Kidney epithelial cell (primary cell): ENCODE measurements around the gene SLC35F3. TPM values are rescaled to one million over a fixed set of nuclear protein-coding genes. Genes with fewer than 3 reads are reported as not detected.

Source experiments
- DNase-seq: peaks from one replicate; pipeline ENCODE4 v3.0.0-alpha.2; 2010; ENCODE audit warnings: low read depth
- H3K27me3 ChIP-seq: 2 replicates; pipeline ENCODE4 v1.6.0; 2011; ENCODE audit warnings: low read length; ENCODE audit not compliant: control insufficient read depth, insufficient read depth
- H3K36me3 ChIP-seq: 2 replicates; pipeline ENCODE4 v1.5.1; 2011; ENCODE audit warnings: low read length; ENCODE audit not compliant: control insufficient read depth, insufficient read depth
- H3K4me3 ChIP-seq: 2 replicates; pipeline ENCODE4 v1.5.1; 2011; ENCODE audit warnings: low read depth, mild to moderate bottlenecking, control low read depth, low read length
- CTCF ChIP-seq: IDR thresholded peaks from 2 replicates; pipeline ENCODE4 v1.5.1; 2011; ENCODE audit warnings: mild to moderate bottlenecking, moderate library complexity, low read length, control low read depth, inconsistent platforms; ENCODE audit not compliant: insufficient read depth, poor library complexity, severe bottlenecking
- total RNA-seq: library from RNA; depleted of rRNA; stranded (reverse); fragments of >200 nt; gene quantifications from 2 replicates; pipeline ENCODE4 v1.2.3, GENCODE V29; 2015

SLC35F3 gene
- total RNA-seq, 1 donor from 2014 or later, result 1.1 TPM

DNA sequence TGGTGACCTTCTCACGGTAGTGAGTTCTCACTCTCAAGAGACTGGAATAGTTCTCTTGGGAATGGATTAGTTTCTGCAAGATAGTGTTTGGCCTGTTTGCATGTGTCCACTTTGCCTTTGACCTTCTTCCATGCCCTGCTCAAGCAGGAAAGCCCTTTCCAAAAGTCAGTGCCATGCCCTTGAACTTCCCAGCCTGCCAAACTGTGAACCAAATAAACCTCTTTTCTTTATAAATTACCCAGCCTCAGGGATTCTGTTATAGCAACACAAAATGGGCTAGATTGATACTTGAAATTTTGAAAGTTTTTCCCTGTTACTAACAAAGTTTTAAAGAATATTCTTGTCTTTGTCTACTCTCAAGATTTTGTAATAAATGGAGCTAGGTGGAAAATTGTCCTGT, 139.6 kb downstream of the SLC35F3 start:
- Histone ChIP-seq H3K27me3 (no peaks in the 10 kb centered on the region), H3K36me3 (no peaks in the 10 kb centered on the region), H3K4me3 (no peak overlapping the region)
- no peak for TF ChIP-seq CTCF
- no peak for DNase-seq

- H3K4me3 ChIP-seq, result no peak overlapping the region
- no peak for DNase-seq
- no peaks in the 10 kb centered on the region for H3K27me3 ChIP-seq
- no peak for TF ChIP-seq CTCF
- H3K36me3 ChIP-seq, result no peaks in the 10 kb centered on the region
Observed at GRCh38 chr1:234047123-234047522, 142.6 kb downstream of the SLC35F3 start.

DNA sequence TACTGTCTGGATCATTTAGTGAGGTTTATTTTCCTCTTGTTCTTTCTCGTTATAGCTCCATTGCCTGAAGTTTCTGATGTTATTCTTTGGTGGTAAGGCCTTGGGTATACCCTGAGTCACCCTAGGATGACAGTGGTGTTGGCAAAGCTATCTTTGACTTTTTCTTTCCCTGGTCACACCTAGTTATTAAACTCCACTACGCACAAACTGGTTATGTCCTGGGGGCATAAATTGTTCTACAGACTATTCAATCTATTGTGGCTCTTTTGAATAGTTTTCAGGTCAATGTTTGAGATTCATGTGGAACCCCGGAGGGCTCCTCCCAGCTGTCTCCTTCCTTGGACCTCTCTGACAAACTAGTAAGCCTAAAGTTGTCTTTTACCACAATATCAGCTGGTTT, 157.7 kb downstream of the SLC35F3 start:
- H3K36me3 ChIP-seq, result no peaks in the 10 kb centered on the region
- no peak for DNase-seq
- no peak for TF ChIP-seq CTCF
- no peaks in the 10 kb centered on the region for H3K27me3 ChIP-seq
- no peak overlapping the region for H3K4me3 ChIP-seq

GRCh38 chr1:234065794-234066447, 161.4 kb downstream of the SLC35F3 start:
- TF ChIP-seq CTCF, result peak; percentile 80
- no peaks in the 10 kb centered on the region for H3K27me3 ChIP-seq
- no peaks in the 10 kb centered on the region for H3K36me3 ChIP-seq
- peak; percentile 25 for DNase-seq
- H3K4me3 ChIP-seq, result no peak overlapping the region

- DNase-seq, result peak; percentile 7
- H3K27me3 ChIP-seq, result no peaks in the 10 kb centered on the region
- no peaks in the 10 kb centered on the region for H3K36me3 ChIP-seq
- no peak overlapping the region for H3K4me3 ChIP-seq
- TF ChIP-seq CTCF, result no peak
Observed at GRCh38 chr1:234067581-234068337, 163.3 kb downstream of the SLC35F3 start.
